ENCODE data around the gene CYB5A.

Gene CYB5A

GRCh38 chr18:74226666-74227065 is 65.1 kb downstream of the CYB5A start:
- no peaks in the 10 kb centered on the region for H3K36me3 ChIP-seq (ENCODE audit: control insufficient read depth in 2 of 2, insufficient read depth in 1 of 2, low read length in 2 of 2)
- H3K27ac ChIP-seq (ENCODE audit: extremely low read depth, low read depth, low read length), result no peak overlapping the region
- ChIA-PET CTCF (interaction anchor here (0.6 kb wide), 1 partner anchor 78 kb away, joined by 3 read pairs; no protein-coding TSS in a partner anchor), POLR2A (no interaction called here)
- H3K4me3 ChIP-seq (ENCODE audit: low read depth, low read length), result no peak overlapping the region
- no peaks in the 10 kb centered on the region for H3K9me3 ChIP-seq (ENCODE audit: control insufficient read depth, insufficient read depth, low read depth, low read length)
- TF ChIP-seq ZNF157 (tag by site-specific recombination; IDR thresholded peaks at IDR 0.05) (no peak), ZNF518A (tag by site-specific recombination; conservative IDR thresholded peaks at IDR 0.05; ENCODE audit: low read depth) (no peak), SCRT1 (tag by site-specific recombination; IDR thresholded peaks at IDR 0.05; ENCODE audit: borderline replicate concordance) (no peak)
- 0 out of 2 replicates have a peak, but pooled peaks cover 2% of the 10 kb centered on the region for H3K4me1 ChIP-seq (ENCODE audit: control insufficient read depth, insufficient read depth, low read length)

- H3K9me3 ChIP-seq (ENCODE audit: control insufficient read depth, insufficient read depth, low read depth, low read length), result no peaks in the 10 kb centered on the region
- no peak overlapping the region for H3K27ac ChIP-seq (ENCODE audit: extremely low read depth, low read depth, low read length)
- POLR2A ChIA-PET, result no interaction called here
- no peak overlapping the region for H3K4me3 ChIP-seq (ENCODE audit: low read depth, low read length)
- TF ChIP-seq ZNF19 (tag by site-specific recombination; IDR thresholded peaks at IDR 0.05; ENCODE audit: low read depth) (no peak), ZXDB (tag by site-specific recombination; IDR thresholded peaks at IDR 0.05) (no peak), ZNF202 (tag by site-specific recombination; IDR thresholded peaks at IDR 0.05; ENCODE audit: borderline replicate concordance) (no peak)
- H3K4me1 ChIP-seq (ENCODE audit: control insufficient read depth, insufficient read depth, low read length), result 0 out of 2 replicates have a peak, but pooled peaks cover 2% of the 10 kb centered on the region
- CTCF ChIA-PET, result no interaction called here
- H3K36me3 ChIP-seq (ENCODE audit: control insufficient read depth in 2 of 2, insufficient read depth in 1 of 2, low read length in 2 of 2), result no peaks in the 10 kb centered on the region
Measured at GRCh38 chr18:74226156-74226555, 65.6 kb downstream of the CYB5A start.

DNA sequence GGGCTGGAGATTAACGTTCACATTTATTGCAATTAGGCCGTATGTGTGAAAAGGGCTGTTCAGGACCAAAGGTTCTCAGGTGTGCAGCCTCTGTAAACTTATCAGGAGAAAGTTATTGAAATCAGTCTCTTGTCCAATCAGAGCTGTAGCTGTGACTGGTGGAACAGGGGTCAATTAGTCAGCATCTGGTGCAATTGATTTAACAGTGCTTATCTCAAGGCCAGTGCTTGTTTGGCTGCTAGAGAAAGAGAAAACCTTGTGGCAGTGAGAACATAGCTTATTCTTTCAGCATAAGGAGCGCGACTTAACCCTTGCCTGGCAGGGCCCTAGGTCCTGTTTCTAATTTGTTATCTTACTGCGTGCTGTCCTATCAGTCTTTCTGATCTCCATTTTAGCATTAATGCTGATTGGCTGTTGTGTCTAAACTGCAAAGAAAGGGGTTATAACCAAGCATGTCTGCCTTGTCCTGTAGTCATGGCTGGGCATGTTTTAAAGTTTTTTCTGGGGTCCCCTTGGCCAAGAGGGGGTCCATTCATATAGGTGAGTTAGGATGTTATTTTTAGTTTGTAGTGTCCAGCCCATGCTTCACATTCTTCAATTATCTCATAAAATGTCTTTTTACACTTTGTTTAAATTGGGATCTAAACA is 66.4 kb downstream of the CYB5A start:
- CTCF ChIA-PET, result interaction anchor here (0.6 kb wide), 1 partner anchor 31 kb away, joined by 3 read pairs; no protein-coding TSS in a partner anchor
- POLR2A ChIA-PET, result no interaction called here
- H3K27ac ChIP-seq (ENCODE audit: extremely low read depth, low read depth, low read length), result no peak overlapping the region
- TF ChIP-seq ZNF707 (tag by site-specific recombination; IDR thresholded peaks at IDR 0.05) (no peak), ZNF202 (tag by site-specific recombination; IDR thresholded peaks at IDR 0.05; ENCODE audit: borderline replicate concordance) (no peak), ZNF24 (tag by site-specific recombination; IDR thresholded peaks at IDR 0.05) (no peak), ZSCAN23 (tag by site-specific recombination; IDR thresholded peaks at IDR 0.05) (no peak), ZNF785 (tag by site-specific recombination; IDR thresholded peaks at IDR 0.05) (no peak), ZNF558 (tag by site-specific recombination; IDR thresholded peaks at IDR 0.05) (no peak), ZSCAN18 (tag by site-specific recombination; IDR thresholded peaks at IDR 0.05) (no peak), ZNF292 (tag by site-specific recombination; IDR thresholded peaks at IDR 0.05; ENCODE audit: borderline replicate concordance, low read depth) (no peak)
- TF ChIP-seq, protein P1, sequence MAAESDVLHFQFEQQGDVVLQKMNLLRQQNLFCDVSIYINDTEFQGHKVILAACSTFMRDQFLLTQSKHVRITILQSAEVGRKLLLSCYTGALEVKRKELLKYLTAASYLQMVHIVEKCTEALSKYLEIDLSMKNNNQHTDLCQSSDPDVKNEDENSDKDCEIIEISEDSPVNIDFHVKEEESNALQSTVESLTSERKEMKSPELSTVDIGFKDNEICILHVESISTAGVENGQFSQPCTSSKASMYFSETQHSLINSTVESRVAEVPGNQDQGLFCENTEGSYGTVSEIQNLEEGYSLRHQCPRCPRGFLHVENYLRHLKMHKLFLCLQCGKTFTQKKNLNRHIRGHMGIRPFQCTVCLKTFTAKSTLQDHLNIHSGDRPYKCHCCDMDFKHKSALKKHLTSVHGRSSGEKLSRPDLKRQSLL (tag by site-specific recombination; IDR thresholded peaks at IDR 0.05), result no peak
- TF ChIP-seq, protein P2, sequence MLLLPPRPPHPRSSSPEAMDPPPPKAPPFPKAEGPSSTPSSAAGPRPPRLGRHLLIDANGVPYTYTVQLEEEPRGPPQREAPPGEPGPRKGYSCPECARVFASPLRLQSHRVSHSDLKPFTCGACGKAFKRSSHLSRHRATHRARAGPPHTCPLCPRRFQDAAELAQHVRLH (tag by site-specific recombination; IDR thresholded peaks at IDR 0.05), result no peak
- TF ChIP-seq, protein P3, sequence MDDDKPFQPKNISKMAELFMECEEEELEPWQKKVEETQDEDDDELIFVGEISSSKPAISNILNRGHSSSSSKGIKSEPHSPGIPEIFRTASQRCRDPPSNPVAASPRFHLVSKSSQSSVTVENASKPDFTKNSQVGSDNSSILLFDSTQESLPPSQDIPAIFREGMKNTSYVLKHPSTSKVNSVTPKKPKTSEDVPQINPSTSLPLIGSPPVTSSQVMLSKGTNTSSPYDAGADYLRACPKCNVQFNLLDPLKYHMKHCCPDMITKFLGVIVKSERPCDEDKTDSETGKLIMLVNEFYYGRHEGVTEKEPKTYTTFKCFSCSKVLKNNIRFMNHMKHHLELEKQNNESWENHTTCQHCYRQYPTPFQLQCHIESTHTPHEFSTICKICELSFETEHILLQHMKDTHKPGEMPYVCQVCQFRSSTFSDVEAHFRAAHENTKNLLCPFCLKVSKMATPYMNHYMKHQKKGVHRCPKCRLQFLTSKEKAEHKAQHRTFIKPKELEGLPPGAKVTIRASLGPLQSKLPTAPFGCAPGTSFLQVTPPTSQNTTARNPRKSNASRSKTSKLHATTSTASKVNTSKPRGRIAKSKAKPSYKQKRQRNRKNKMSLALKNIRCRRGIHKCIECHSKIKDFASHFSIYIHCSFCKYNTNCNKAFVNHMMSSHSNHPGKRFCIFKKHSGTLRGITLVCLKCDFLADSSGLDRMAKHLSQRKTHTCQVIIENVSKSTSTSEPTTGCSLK (tag by site-specific recombination; IDR thresholded peaks at IDR 0.05), result no peak

More for the DNA sequence above, 66.4 kb downstream of the CYB5A start:
- H3K9me3 ChIP-seq (ENCODE audit: control insufficient read depth, insufficient read depth, low read depth, low read length), result no peaks in the 10 kb centered on the region
- 0 out of 2 replicates have a peak, but pooled peaks cover 2% of the 10 kb centered on the region for H3K4me1 ChIP-seq (ENCODE audit: control insufficient read depth, insufficient read depth, low read length)
- no peak overlapping the region for H3K4me3 ChIP-seq (ENCODE audit: low read depth, low read length)
- H3K36me3 ChIP-seq (ENCODE audit: control insufficient read depth in 2 of 2, insufficient read depth in 1 of 2, low read length in 2 of 2), result no peaks in the 10 kb centered on the region

All from HEK293 (cell line).